HG02571 (cell line): ENCODE measurements around the gene RAMACL.
A peak's percentile ranks its signal among the peaks of the same experiment; 100 is the strongest.
"Not testable (repeated sequence)": the region's sequence is repeated elsewhere in the genome, so short reads cannot be mapped to it uniquely, and the experiment has no call there.

Experiments used
- ATAC-seq: cut with Tn5 transposase; IDR thresholded peaks from one replicate; pipeline ENCODE4 v1.9.1; 2021; ENCODE audit warnings: mild to moderate bottlenecking, moderate library complexity; ENCODE audit not compliant: unreplicated experiment

RAMACL gene

DNA sequence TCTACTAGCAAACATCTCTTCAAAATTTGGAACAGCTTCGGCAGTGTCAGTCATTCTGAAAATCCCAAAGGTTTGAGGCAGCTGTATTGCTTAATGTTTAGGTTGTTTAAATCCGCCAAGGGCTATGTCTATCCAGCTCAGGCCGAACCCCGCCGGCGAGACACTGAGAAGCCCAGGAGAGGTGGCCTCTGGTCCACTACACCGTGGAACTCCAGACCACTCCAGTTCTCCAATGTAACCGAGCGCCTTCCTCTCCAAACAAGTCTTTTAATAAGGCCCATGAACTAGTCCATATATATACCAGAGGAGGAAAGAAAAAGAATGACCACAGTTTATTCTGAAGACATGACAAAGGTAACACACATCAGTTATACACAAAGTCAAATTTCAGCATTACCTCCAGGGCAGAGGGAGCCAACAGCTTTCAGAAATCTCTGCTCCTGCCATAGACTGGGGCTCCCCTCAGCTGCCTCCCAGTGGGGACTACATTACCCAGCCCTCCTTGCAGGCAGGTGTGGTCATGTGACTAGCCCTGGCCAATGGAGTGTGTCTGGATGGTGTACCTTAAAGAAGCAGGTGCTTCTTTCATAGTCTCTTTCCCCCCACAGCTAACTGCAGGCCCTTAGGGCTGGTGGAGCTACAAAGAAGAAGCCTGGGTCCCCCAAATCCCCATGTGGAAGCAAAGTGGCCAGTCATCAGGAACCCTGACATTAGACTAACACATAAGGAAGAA lies at the start of gene RAMACL:
RAMACL (minus strand) TSS at position 255 of the 733 bp plus-strand sequence; CDS start at position 54, 201 bp downstream.
- peak; percentile 53 for ATAC-seq

- no peak for ATAC-seq
Measured at GRCh38 chr6:166635013-166635970, 48.8 kb upstream of the RAMACL start.

DNA sequence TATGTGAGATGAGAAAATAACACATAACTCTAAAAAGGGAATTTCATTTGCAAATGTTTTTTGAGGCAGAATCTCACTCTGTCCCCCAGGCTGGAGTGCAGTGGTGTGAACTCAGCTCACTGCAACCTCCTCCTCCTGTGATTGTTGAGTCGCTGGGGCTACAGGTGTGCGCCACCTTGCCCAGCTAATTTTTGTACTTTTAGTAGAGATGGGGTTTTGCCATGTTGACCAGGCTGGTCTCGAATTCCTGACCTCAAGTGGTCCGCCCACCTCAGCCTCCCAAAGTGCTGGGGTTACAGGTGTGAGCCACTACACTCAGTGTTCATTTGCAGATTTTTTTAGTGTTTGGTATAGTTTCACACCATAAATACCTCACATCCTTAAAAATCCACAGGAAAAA lies 48.1 kb upstream of the RAMACL start:
- ATAC-seq = not testable (repeated sequence)

DNA sequence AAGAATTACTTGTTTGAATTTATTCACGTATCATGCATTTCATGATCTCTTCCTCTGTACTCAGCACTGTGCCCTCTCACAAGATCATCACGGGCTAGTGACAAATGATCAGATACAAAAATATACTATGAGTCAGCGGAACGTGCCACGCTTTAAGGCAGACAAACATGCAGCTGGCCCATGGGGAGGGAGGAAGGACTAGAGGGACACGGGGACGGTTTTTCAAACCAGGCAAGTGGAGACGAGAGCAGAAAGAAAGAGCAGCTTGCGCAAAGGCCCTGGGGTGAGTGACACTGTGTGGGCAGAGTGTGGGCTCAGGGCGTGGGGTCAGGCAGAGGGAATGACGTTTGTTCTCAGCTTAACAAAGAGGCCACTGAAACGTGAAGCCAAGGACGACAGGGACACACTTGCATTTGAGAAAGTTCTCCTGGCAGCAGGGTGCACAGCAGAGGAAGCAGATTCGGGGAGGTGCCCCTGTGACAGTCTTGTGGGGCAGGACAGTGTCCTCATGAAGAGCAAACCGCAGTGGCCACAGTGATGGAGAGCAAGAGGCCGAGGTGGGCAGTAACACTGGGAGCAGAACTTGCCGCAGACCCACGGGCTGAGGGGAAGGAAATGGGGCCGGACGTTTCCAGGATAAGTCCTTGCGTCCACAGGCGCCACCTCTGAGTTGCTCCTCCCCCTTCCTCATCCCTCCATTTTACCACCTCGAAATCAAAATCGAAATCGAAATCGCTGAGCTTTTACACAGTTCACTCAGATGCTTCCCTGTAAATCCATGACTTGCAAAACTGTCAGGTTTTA lies 47.5 kb upstream of the RAMACL start:
- no peak for ATAC-seq

DNA sequence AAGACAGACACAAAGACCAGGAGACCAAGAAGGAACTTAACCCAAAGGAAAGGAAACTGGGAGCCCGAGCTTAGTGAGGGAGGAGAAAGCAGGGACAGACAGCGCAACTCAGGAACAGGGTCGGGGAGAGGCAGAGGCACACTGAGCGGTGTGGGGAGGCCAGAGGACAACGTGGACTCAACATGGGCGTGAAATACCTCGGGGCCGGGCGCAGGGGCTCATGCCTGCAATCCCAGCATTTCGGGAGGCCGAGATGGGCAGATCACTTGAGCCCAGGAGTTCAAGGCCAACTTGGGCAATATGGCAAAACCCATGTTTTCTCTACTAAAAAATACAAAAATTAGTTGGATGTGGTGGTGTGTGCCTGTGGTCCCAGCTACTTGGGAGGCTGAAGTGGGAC lies 46.3 kb upstream of the RAMACL start:
- no peak for ATAC-seq

DNA sequence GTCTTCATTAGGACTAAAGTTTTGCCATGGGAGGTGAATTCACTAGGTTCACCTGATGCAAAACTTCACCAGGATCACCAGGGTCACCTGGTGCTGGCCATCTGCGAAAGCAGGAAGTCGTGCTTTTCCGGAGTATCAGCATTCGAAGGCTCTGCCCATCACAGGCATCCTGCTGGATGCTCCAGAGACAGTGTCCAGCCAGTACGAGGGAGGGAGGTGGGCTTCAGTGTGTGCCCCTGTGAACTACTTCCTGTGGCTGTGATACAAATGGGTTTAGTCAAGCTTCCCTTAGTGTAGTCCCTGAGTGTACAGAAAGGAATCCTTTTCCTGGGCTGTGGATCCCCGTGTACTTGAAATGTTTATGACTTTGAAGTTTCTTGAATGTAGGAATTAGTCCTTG lies 44.0 kb upstream of the RAMACL start:
- ATAC-seq = no peak

GRCh38 chr6:166629628-166630027 lies 43.1 kb upstream of the RAMACL start:
- ATAC-seq = no peak

DNA sequence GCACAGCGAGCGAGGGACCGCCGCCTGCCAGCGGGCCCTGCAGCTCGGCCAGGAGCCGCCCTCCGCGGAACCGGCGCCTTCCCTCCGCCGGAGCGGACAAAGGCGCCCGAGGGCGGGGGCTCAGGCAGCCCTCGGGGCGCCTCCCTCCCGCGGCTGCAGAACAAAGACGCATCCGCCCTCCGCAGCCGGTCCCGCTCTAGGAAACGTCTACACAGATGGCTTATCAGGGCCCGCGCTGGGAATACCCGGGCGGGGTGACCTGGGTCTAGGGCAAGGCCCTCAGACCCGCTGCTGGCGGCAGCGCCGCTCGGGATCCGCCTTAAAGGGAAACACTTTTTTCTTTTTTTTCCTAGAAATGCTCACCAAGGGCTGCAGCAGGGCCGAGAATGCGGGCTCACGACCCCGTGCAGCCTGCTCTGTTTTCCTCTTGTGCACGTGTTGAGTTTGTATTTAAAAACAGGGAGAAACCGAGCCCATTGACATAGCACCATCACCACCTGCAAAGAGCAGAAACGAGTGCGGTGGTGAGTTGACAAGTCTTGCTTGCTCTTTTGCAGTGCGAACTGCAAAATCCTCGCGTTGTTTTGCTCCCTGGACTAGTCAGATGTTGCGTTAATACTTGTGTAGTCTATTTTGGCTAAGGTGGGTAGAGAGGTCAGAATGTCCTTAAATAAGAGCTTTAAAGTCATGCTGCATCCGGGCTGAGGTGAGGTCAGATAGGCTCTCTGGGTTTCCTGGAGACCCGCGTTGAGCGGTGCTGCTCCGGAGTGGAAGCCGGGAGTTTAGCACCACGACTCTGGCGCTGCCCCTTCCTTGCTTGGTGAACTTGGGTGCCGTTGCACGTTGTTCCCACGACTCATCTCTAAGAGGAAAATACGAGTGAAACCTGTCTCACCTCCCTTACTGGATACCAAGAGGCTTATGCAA lies 41.7 kb upstream of the RAMACL start:
- ATAC-seq = peak; percentile 21

DNA sequence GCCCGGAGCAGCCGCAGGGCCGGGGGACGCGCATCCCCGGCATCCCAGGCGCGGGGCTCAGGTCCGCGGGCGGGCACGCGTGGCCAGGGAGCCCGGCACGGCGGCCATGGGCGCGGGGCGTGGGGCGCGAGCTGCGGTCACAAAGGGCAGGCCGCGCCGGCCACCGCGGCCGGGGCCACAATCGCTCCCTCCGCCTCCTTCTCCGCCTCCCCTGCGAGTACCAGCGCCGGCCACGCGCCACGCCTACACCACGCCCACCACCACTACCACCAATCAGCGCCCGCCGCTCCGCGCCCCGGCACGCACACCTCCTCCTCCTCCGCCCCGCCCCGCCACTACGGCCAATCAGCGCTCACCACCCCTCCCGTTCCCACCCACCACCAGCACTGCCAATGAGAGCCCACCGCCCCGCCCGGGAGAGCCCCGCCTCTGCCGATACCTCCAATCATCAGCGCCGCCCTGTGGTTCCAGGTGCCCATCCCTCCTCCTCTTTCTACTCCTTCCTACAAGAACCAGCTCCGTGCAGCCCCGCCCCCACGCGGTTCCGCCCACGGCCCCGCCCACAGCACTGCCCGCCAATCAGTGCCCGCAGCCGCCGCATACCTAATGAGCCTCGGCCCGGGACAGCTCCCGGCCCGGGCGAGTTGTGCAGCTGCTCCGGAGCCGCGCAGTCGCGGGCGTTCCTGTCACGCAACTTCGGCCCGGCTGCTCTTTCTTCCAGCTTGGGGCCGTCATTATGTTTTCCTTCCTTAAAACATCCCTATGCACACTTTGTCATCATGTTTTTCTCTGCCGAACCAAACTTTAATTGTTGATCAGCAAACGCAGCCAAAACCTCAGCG lies 40.8 kb upstream of the RAMACL start, which contains the start of gene RPS6KA2:
RPS6KA2 (minus strand) TSS at position 219 of the 842 bp plus-strand sequence. CDS start 232 bp downstream, outside the sequence.
- ATAC-seq = peak; percentile 86

DNA sequence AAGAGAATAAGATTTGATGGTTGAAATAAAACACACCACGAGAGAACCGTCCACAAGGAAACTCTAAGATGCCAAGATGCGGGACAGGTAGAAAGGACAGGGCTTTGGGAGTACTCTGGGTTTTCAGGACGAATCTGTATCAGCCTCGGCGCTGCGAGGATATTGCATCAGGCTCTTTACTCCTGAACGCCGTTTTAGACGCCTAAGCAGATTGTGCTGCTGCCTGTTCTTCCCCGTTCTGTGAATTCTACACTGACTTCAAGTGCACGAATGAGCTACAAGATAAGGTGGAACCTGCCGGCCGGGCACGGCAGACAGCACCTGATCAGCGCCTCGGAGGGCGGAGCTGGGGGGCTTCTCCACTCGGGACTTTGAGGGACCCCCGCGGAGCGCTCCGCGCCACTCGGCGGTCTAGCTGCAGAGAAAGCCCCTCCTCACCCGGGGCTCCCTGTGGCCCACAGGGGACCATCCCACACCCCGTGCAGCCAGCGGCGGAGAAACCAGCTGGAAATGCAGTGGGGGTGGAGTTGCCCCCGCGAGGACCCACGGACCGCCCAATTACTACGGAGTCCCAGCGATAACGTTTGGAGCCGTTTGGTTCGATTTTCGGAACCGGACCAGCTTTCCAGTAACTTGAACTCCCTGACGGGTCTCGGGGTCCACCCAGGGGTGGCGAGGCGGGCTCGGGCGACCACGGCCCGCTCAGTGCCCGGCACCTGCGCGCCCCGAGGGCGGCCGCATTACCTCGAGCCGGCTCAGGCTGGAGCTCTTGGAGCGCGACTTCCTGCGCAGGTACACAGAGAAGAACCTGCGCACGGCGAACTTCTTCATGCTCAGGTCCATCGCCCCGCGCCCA lies 39.9 kb upstream of the RAMACL start:
- no peak for ATAC-seq

DNA sequence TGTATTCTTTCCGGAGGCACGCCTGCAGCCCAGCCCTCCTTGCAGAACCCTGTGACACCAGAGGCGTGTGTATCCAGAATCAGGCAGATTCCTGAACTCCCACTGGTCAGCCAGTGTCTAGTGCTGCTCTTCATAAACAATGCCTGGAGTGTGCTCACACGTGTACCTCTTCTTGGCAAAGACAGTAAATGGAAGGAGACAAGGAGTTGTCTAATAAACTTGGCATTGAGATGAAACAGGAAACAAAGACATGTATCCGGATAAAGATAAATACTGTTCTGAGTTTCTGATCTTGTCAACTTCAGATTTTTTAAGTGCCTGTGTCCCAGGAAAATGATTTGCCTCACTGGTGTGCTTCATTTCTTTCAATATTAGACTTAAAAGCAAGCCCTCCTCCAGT lies 38.9 kb upstream of the RAMACL start:
- ATAC-seq = no peak

- ATAC-seq = no peak
Measured at GRCh38 chr6:166624275-166624674, 37.8 kb upstream of the RAMACL start.

GRCh38 chr6:166623318-166623717 lies 36.8 kb upstream of the RAMACL start:
- ATAC-seq = no peak

DNA sequence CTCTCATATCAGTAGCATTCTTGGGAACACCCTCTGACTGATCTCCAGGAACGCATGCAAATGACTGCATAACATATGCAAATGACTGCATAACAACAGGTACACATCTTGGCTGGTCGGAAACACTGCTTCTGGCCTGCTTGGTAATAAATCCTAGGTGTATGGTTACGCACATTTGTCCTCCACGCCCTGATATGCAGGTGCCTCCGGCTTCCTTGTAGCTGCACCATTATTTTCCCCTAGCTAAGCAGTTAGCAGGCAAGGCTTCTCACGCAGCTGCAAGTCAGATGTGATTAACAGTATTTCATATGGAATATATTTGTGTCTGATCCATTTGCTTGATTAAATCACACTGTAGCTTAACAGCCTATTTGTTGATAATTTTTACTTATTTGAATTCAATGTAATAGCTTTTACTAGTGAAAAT lies 34.6 kb upstream of the RAMACL start:
- ATAC-seq = no peak

- ATAC-seq = no peak
Measured at GRCh38 chr6:166620478-166621113, 34.1 kb upstream of the RAMACL start.

GRCh38 chr6:166619912-166620311 lies 33.4 kb upstream of the RAMACL start:
- no peak for ATAC-seq
